OCI-LY3 (cell line): ENCODE data around the gene BAX.

ENCODE experiments used
- H2AFZ ChIP-seq: fragments of 200-600, 300-600 bp; shearing (Covaris generic); 2 replicates; pipeline ENCODE4 v1.6.0; 2014; ENCODE audit warnings: antibody characterized with exemption, low read depth, low read length
- H3K27ac ChIP-seq: fragments of 200-600, 300-600 bp; sonication (generic); 2 replicates; pipeline ENCODE4 v1.5.1; 2014; ENCODE audit warnings: mild to moderate bottlenecking, low read length, moderate library complexity, mixed read lengths
- H3K27me3 ChIP-seq: fragments of 200-600, 300-600 bp; sonication (generic); 2 replicates; pipeline ENCODE4 v1.6.1; 2014; ENCODE audit warnings: low read depth, low read length, mixed read lengths
- H3K36me3 ChIP-seq: fragments of 200-600, 300-600 bp; sonication (generic); replicated peaks from 2 replicates; pipeline ENCODE3; 2014; ENCODE audit warnings: low read depth, low read length, mixed read lengths
- H3K4me1 ChIP-seq: fragments of 300-600, 200-600 bp; sonication (generic); 2 replicates; pipeline ENCODE4 v1.6.1; 2014; ENCODE audit warnings: low read length, mixed read lengths
- H3K4me2 ChIP-seq: fragments of 200-600, 300-600 bp; sonication (generic); 2 replicates; pipeline ENCODE4 v1.6.1; 2014; ENCODE audit warnings: low read length, mixed read lengths
- H3K4me3 ChIP-seq: fragments of 300-600, 200-600 bp; sonication (generic); 2 replicates; pipeline ENCODE4 v1.5.1; 2014; ENCODE audit warnings: antibody characterized with exemption, mild to moderate bottlenecking, low read length, moderate library complexity
- H3K79me2 ChIP-seq: fragments of 300-600, 200-600 bp; shearing (Covaris generic); 2 replicates; pipeline ENCODE4 v1.6.1; 2014; ENCODE audit warnings: mild to moderate bottlenecking, low read length, mixed read lengths
- H3K9ac ChIP-seq: fragments of 300-600, 200-600 bp; shearing (Covaris generic); 2 replicates; pipeline ENCODE4 v1.6.0; 2014; ENCODE audit warnings: mild to moderate bottlenecking, low read length, moderate library complexity
- H3K9me3 ChIP-seq: fragments of 200-600, 300-600 bp; shearing (Covaris generic); 2 replicates; pipeline ENCODE4 v1.6.1; 2014; ENCODE audit warnings: low read length, mixed read lengths; ENCODE audit not compliant: insufficient read depth
- H4K20me1 ChIP-seq: fragments of 200-600, 300-600 bp; sonication (generic); 2 replicates; pipeline ENCODE4 v1.6.1; 2016; ENCODE audit warnings: low read length, mixed read lengths; ENCODE audit not compliant: insufficient read depth
- EZH2phosphoT487 ChIP-seq: fragments of 200-600 bp; shearing (Covaris generic); IDR thresholded peaks from 2 replicates; pipeline ENCODE4 v1.6.1; 2018; ENCODE audit warnings: antibody characterized with exemption, mixed run types, low read depth
- TF ChIP-seq, protein P1 (sequence below): fragments of 200-600, 300-600 bp; sonication (generic); IDR thresholded peaks from 2 replicates; pipeline ENCODE4 v1.5.1; 2014; ENCODE audit warnings: antibody characterized with exemption, low read length, low read depth

Gene BAX

DNA sequence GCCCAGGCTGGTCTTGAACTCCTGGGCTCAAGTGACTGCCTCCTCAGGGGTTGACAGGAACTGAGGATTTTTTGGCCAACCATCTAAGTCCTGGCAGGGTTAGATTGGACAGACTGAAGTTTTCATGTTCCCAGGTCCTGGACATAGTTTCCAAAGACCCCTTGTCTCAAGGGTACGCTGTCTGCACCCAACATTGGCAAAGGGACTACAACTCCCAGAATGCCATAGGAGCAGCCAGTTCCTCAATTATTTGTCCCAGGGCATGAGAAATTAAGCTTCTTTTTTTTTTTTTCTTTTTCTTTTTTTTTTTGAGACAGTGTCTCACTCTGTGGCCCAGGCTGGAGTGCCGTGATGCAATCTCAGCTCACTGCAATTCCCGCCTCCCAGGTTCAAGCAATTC lies 31.5 kb downstream of the BAX start:
- H3K27ac ChIP-seq = no peak overlapping the region
- no peaks in the 10 kb centered on the region for H3K27me3 ChIP-seq
- no peak overlapping the region for H3K9ac ChIP-seq
- H3K9me3 ChIP-seq = no peaks in the 10 kb centered on the region
- H4K20me1 ChIP-seq = no peaks in the 10 kb centered on the region
- TF ChIP-seq EZH2phosphoT487 = no peak
- TF ChIP-seq, protein P1, sequence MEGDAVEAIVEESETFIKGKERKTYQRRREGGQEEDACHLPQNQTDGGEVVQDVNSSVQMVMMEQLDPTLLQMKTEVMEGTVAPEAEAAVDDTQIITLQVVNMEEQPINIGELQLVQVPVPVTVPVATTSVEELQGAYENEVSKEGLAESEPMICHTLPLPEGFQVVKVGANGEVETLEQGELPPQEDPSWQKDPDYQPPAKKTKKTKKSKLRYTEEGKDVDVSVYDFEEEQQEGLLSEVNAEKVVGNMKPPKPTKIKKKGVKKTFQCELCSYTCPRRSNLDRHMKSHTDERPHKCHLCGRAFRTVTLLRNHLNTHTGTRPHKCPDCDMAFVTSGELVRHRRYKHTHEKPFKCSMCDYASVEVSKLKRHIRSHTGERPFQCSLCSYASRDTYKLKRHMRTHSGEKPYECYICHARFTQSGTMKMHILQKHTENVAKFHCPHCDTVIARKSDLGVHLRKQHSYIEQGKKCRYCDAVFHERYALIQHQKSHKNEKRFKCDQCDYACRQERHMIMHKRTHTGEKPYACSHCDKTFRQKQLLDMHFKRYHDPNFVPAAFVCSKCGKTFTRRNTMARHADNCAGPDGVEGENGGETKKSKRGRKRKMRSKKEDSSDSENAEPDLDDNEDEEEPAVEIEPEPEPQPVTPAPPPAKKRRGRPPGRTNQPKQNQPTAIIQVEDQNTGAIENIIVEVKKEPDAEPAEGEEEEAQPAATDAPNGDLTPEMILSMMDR = no peak
- no peak overlapping the region for H3K4me2 ChIP-seq
- H3K4me3 ChIP-seq = no peak overlapping the region
- H3K79me2 ChIP-seq = peaks cover 3% of the 10 kb centered on the region; the same call in 1 of the 2 replicates
- H2AFZ ChIP-seq = no peak overlapping the region
- H3K36me3 ChIP-seq = peaks cover 45% of the 10 kb centered on the region
- no peaks in the 10 kb centered on the region for H3K4me1 ChIP-seq

DNA sequence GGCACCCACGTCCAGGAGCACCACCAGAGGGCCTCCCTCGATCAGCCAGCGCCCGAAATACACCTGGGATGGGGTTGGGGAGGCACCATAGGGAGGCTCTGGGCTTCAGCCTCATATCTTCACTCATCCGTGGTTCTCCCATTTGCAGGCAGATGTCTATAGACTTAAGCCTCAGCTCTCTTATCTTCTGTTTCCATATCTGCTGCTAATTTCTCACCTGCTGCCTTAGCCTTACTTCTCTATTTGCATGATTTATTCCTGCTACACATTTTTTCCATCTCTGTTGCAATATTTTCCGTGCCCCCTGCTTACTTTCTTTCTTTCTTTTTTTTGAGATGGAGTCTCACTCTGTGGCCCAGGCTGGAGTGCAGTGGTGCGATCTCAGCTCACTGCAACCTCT lies 32.6 kb downstream of the BAX start:
- Histone ChIP-seq H3K4me1 (peaks cover 7% of the 10 kb centered on the region), H3K4me2 (no peak overlapping the region), H4K20me1 (peaks cover 6% of the 10 kb centered on the region; the same call in 1 of the 2 replicates), H3K36me3 (peaks cover 36% of the 10 kb centered on the region), H3K9me3 (no peaks in the 10 kb centered on the region), H2AFZ (no peak overlapping the region), H3K4me3 (no peak overlapping the region), H3K79me2 (peaks cover 14% of the 10 kb centered on the region), H3K27me3 (no peaks in the 10 kb centered on the region), H3K27ac (no peak overlapping the region), H3K9ac (no peak overlapping the region)
- TF ChIP-seq, protein P1 = no peak
- TF ChIP-seq EZH2phosphoT487 = no peak

DNA sequence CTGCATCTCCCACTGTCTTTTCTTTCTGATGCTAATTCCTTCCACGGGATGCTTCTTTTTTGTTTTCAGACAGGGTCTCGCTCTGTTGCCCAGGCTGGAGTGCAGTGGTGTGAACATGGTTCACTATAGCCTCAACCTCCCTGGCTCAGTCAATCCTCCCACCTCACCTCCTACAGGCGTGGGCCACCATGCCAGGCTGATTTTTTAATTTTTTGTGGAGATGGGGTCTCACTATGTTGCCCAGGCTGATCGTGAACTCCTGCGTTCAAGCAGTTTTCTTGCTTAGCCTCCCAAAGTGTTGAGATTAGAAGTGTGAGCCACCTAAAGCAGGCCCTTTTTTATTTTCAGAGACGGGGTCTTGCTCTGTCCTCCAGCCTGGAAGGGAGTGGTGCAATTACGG lies 33.6 kb downstream of the BAX start:
- Histone ChIP-seq H3K27me3 (no peaks in the 10 kb centered on the region), H3K9ac (no peak overlapping the region), H4K20me1 (peaks cover 6% of the 10 kb centered on the region; the same call in 1 of the 2 replicates), H3K4me1 (peaks cover 7% of the 10 kb centered on the region), H3K27ac (no peak overlapping the region), H3K4me2 (no peak overlapping the region), H2AFZ (no peak overlapping the region), H3K9me3 (no peaks in the 10 kb centered on the region), H3K4me3 (no peak overlapping the region), H3K36me3 (peaks cover 27% of the 10 kb centered on the region), H3K79me2 (peaks cover 21% of the 10 kb centered on the region)
- TF ChIP-seq, protein P1 = no peak
- no peak for TF ChIP-seq EZH2phosphoT487

DNA sequence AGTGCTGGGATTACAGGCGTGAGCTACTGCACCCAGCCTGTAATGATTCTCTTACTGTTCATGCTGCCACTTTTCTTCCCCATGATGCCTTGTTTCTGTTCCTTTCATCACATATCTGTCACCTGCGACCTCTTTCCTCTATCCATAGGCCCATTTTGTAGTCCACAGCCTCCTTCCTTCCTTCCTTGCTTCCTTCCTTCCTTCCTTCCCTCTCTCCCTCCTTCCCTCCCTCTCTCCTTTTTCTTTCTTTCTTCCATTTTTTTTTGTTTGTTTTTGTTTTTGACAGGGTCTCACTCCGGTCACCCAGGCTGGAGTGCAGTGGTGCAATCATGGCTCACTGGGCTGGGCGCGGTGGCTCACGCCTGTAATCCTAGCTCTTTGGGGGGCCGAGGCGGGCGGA lies 34.2 kb downstream of the BAX start:
- H3K27ac ChIP-seq = no peak overlapping the region
- H3K4me1 ChIP-seq = peaks cover 7% of the 10 kb centered on the region
- TF ChIP-seq EZH2phosphoT487 = no peak
- TF ChIP-seq, protein P1 = no peak
- no peaks in the 10 kb centered on the region for H3K27me3 ChIP-seq
- no peak overlapping the region for H3K4me2 ChIP-seq
- H3K79me2 ChIP-seq = peaks cover 23% of the 10 kb centered on the region
- no peak overlapping the region for H3K9ac ChIP-seq
- no peaks in the 10 kb centered on the region for H3K9me3 ChIP-seq
- peaks cover 27% of the 10 kb centered on the region for H3K36me3 ChIP-seq
- H3K4me3 ChIP-seq = no peak overlapping the region
- no peak overlapping the region for H2AFZ ChIP-seq
- H4K20me1 ChIP-seq = peaks cover 6% of the 10 kb centered on the region; the same call in 1 of the 2 replicates
